H1 (cell line): ENCODE measurements around the gene DBNDD1. TPM values are rescaled to one million over a fixed set of nuclear protein-coding genes. Genes with fewer than 3 reads are reported as not detected.

Experiments used
- CTCF ChIA-PET: fragments of 300-600 bp; sonication (Branson Sonifier 250); formaldehyde crosslinking; loops from one replicate; lab custom pipeline; 2021; ENCODE audit not compliant: partially characterized antibody; lab: Charles Lee
- POLR2A ChIA-PET: fragments of 300-600 bp; sonication (Branson Sonifier 250); formaldehyde crosslinking; loops from one replicate; lab custom pipeline; 2021; ENCODE audit warnings: inconsistent platforms; ENCODE audit not compliant: partially characterized antibody; lab: Charles Lee
- DNase-seq, 2 experiments: peaks; one replicate each; pipeline versions ENCODE4 v3.0.0 to v3.0.0-alpha.2; 2010 to 2022; ENCODE audit warnings: low spot score in 2 of 2, low read depth in 1 of 2, mixed read lengths in 1 of 2
- FAIRE-seq: peaks from 2 replicates; lab custom pipeline; 2011; peaks lifted over from hg19 to GRCh38; lab: Jason Lieb, UNC
- H2AFZ ChIP-seq: 2 replicates; pipeline ENCODE4 v1.8.1; 2012; ENCODE audit warnings: low read length, inconsistent platforms
- H2AK5ac ChIP-seq: 2 replicates; pipeline ENCODE4 v1.6.1; 2013; ENCODE audit warnings: low read depth, low read length
- H2BK120ac ChIP-seq: replicated peaks from 2 replicates; pipeline ENCODE3; 2013; ENCODE audit warnings: low read depth, low read length, inconsistent platforms
- H2BK12ac ChIP-seq: 2 replicates; pipeline ENCODE4 v1.6.1; 2013; ENCODE audit warnings: low read depth, low read length
- H2BK15ac ChIP-seq: 2 replicates; pipeline ENCODE4 v1.6.1; 2013; ENCODE audit warnings: low read length
- H2BK20ac ChIP-seq: 2 replicates; pipeline ENCODE4 v1.6.1; 2013; ENCODE audit warnings: low read length
- H2BK5ac ChIP-seq: 2 replicates; pipeline ENCODE4 v1.6.1; 2013; ENCODE audit warnings: low read depth, low read length
- H3K14ac ChIP-seq: 2 replicates; pipeline ENCODE4 v1.6.1; 2013; ENCODE audit warnings: inconsistent platforms; ENCODE audit not compliant: insufficient read length
- H3K18ac ChIP-seq: 2 replicates; pipeline ENCODE4 v1.6.1; 2013; ENCODE audit warnings: low read length; ENCODE audit errors: extremely low read depth
- H3K23ac ChIP-seq: 2 replicates; pipeline ENCODE4 v1.6.1; 2013; ENCODE audit warnings: inconsistent platforms; ENCODE audit not compliant: insufficient read length
- H3K23me2 ChIP-seq: 2 replicates; pipeline ENCODE4 v1.6.1; 2013; ENCODE audit warnings: low read depth, low read length
- H3K27ac ChIP-seq: 2 replicates; pipeline ENCODE4 v1.6.1; 2011; ENCODE audit warnings: low read depth, low read length, inconsistent platforms
- H3K27me3 ChIP-seq, 4 experiments: replicated peaks in 1 of 4; 1 replicate in 1 of 4; 2 replicates in 3 of 4; pipeline versions ENCODE4 v1.6.1 to v1.8.1; 2011 to 2013; ENCODE audit warnings: low read length in 3 of 4, mild to moderate bottlenecking in 3 of 4, inconsistent platforms in 2 of 4, mixed read lengths in 2 of 4, moderate library complexity in 1 of 4; ENCODE audit not compliant: control insufficient read depth in 3 of 4, insufficient read depth in 3 of 4; ENCODE audit errors: extremely low read depth in 1 of 4
- H3K36me3 ChIP-seq, 4 experiments: 2 replicates each; pipeline versions ENCODE4 v1.6.1 to v1.8.1; 2011 to 2013; ENCODE audit warnings: mild to moderate bottlenecking in 4 of 4, low read length in 3 of 4, moderate library complexity in 2 of 4, control low read depth in 1 of 4, inconsistent platforms in 1 of 4; ENCODE audit not compliant: insufficient read depth in 4 of 4, control insufficient read depth in 2 of 4
- H3K4ac ChIP-seq: replicated peaks from 2 replicates; pipeline ENCODE3; 2013; ENCODE audit warnings: low read length, low read depth, mixed read lengths, inconsistent platforms; ENCODE audit not compliant: insufficient read length
- H3K4me1 ChIP-seq, 4 experiments: replicated peaks in 1 of 4; 1 replicate in 1 of 4; 2 replicates in 3 of 4; pipeline versions ENCODE4 v1.6.1 to v1.8.1; 2011 to 2013; ENCODE audit warnings: low read length in 3 of 4, inconsistent platforms in 2 of 4, mixed read lengths in 1 of 4; ENCODE audit not compliant: insufficient read depth in 4 of 4, control insufficient read depth in 3 of 4
- H3K4me2 ChIP-seq, 2 experiments: 2 replicates each; pipeline versions ENCODE4 v1.6.1 to v1.8.1; 2011 to 2013; ENCODE audit warnings: low read depth in 2 of 2, low read length in 2 of 2, control low read depth in 1 of 2, inconsistent platforms in 1 of 2, mild to moderate bottlenecking in 1 of 2; ENCODE audit not compliant: insufficient read depth in 1 of 2
- H3K4me3 ChIP-seq, 4 experiments: fragments of 200-600, 300-600 bp in 1 of 4; sonication (generic), shearing (Covaris generic), sonication (Bioruptor Twin) in 1 of 4; 2 replicates each; pipeline versions ENCODE4 v1.5.1 to v1.8.1; 2011 to 2016; ENCODE audit warnings: low read length in 4 of 4, low read depth in 3 of 4, control low read depth in 2 of 4, inconsistent platforms in 2 of 4, mild to moderate bottlenecking in 2 of 4, mixed read lengths in 1 of 4, moderate library complexity in 1 of 4; ENCODE audit not compliant: insufficient read depth in 2 of 4; ENCODE audit errors: extremely low read depth in 1 of 4
- H3K56ac ChIP-seq: replicated peaks from 2 replicates; pipeline ENCODE3; 2013; ENCODE audit warnings: low read depth, mild to moderate bottlenecking, mixed read lengths, low read length, inconsistent platforms; ENCODE audit not compliant: insufficient read length
- H3K79me1 ChIP-seq: 2 replicates; pipeline ENCODE4 v1.6.1; 2013; ENCODE audit warnings: low read depth, low read length, control low read depth
- H3K79me2 ChIP-seq, 2 experiments: 2 replicates each; pipeline versions ENCODE4 v1.6.1 to v1.8.1; 2012 to 2013; ENCODE audit warnings: low read length in 2 of 2, mild to moderate bottlenecking in 2 of 2, inconsistent platforms in 1 of 2; ENCODE audit not compliant: insufficient read depth in 2 of 2, control insufficient read depth in 1 of 2
- H3K9ac ChIP-seq, 4 experiments: replicated peaks in 1 of 4; 1 replicate in 1 of 4; 2 replicates in 3 of 4; pipeline versions ENCODE4 v1.6.1 to v1.8.1; 2011 to 2013; ENCODE audit warnings: low read depth in 3 of 4, low read length in 3 of 4, control low read depth in 2 of 4, mild to moderate bottlenecking in 2 of 4, moderate library complexity in 2 of 4, inconsistent platforms in 1 of 4; ENCODE audit errors: extremely low read depth in 1 of 4
- H3K9me3 ChIP-seq, 2 experiments: 2 replicates each; pipeline versions ENCODE4 v1.6.1 to v1.8.1; 2012 to 2013; ENCODE audit warnings: mild to moderate bottlenecking in 2 of 2, moderate library complexity in 2 of 2, control low read depth in 1 of 2, inconsistent platforms in 1 of 2, low read depth in 1 of 2, low read length in 1 of 2, mixed read lengths in 1 of 2; ENCODE audit not compliant: insufficient read depth in 2 of 2
- H4K20me1 ChIP-seq, 2 experiments: replicated peaks in 1 of 2; 2 replicates each; pipeline versions ENCODE3 to v1.8.1; 2011 to 2013; ENCODE audit warnings: inconsistent platforms in 2 of 2, low read length in 2 of 2, mild to moderate bottlenecking in 1 of 2; ENCODE audit not compliant: insufficient read depth in 2 of 2, control insufficient read depth in 1 of 2
- H4K5ac ChIP-seq: 2 replicates; pipeline ENCODE4 v1.6.1; 2013; ENCODE audit warnings: low read length, low read depth, mixed read lengths, inconsistent platforms; ENCODE audit not compliant: insufficient read length
- H4K8ac ChIP-seq: 2 replicates; pipeline ENCODE4 v1.8.0; 2013; ENCODE audit warnings: mild to moderate bottlenecking, moderate library complexity, low read length, inconsistent platforms; ENCODE audit not compliant: insufficient read depth; ENCODE audit errors: extremely low read depth
- H4K91ac ChIP-seq: replicated peaks from 2 replicates; pipeline ENCODE3; 2013; ENCODE audit warnings: low read length, mixed read lengths, inconsistent platforms; ENCODE audit not compliant: insufficient read length
- CEBPB ChIP-seq: IDR thresholded peaks from 2 replicates; pipeline ENCODE4 v1.6.1; 2012; ENCODE audit warnings: low read depth, low read length
- HDAC6 ChIP-seq: IDR thresholded peaks from one replicate; pipeline ENCODE4 v1.7.1; 2012; ENCODE audit warnings: low read depth, mild to moderate bottlenecking, inconsistent platforms, low read length, moderate library complexity
- KDM4A ChIP-seq: IDR thresholded peaks from one replicate; pipeline ENCODE4 v1.7.1; 2012; ENCODE audit warnings: low read depth, mild to moderate bottlenecking, moderate library complexity, low read length, inconsistent platforms; ENCODE audit not compliant: severe bottlenecking
- RAD21 ChIP-seq, 2 experiments: IDR thresholded peaks in 1 of 2; conservative IDR thresholded peaks in 1 of 2; 2 replicates each; pipeline ENCODE4 v1.6.1; 2011; ENCODE audit warnings: low read depth in 2 of 2, low read length in 2 of 2, improper control_type of control experiment in 1 of 2, inconsistent platforms in 1 of 2, mild to moderate bottlenecking in 1 of 2, moderate library complexity in 1 of 2
- SIRT6 ChIP-seq: IDR thresholded peaks from one replicate; pipeline ENCODE4 v1.7.1; 2012; ENCODE audit warnings: low read length, inconsistent platforms
- TAF1 ChIP-seq: IDR thresholded peaks from 2 replicates; pipeline ENCODE4 v1.6.1; 2011; ENCODE audit warnings: mild to moderate bottlenecking, low read depth, low read length
- WGBS, 2 experiments: shearing (Covaris generic) in 1 of 2; methylation state at CpG; one replicate each; pipeline versions ENCODE4 v1.1.6 to v1.1.7; 2013 to 2015; ENCODE audit warnings: low lambda C conversion rate in 2 of 2, mixed read lengths in 2 of 2, inconsistent platforms in 1 of 2, low coverage in 1 of 2, missing lambda C conversion rate in 1 of 2; ENCODE audit not compliant: insufficient replicate concordance in 2 of 2, insufficient coverage in 1 of 2, insufficient read length in 1 of 2; ENCODE audit errors: extremely low coverage in 1 of 2, missing lambda C conversion rate in 1 of 2; 5-methylcytosine and 5-hydroxymethylcytosine counted together
- polyA plus RNA-seq, 7 experiments: library from polyadenylated mRNA; depleted of rRNA in 3 of 7; stranded (reverse) in 5 of 7; unstranded in 2 of 7; fragments of >200 nt in 5 of 7; fragments of 200-250 nt in 2 of 7; gene quantifications; 1 replicate in 5 of 7; 2 replicates in 1 of 7; 4 replicates in 1 of 7; pipeline versions ENCODE4 v1.2.1 to v1.2.3, GENCODE V29; 2011 to 2013; ENCODE audit warnings: missing spikeins in 2 of 7, mixed read lengths in 2 of 7
- total RNA-seq: library from RNA; stranded (reverse); fragmentation: NEBNext Ultra II Directional; extraction: Animal tissue kit (Norgen Biotek cat#: 25700); gene quantifications from 2 replicates; pipeline ENCODE4 v1.2.1, GENCODE V29; 2021

DBNDD1 gene
- total and polyA plus RNA-seq, 2 of the 8 experiments (the other 6 are each of a cell fraction or from before 2014, with no cell fraction given): 69.9 to 92.6 TPM

DNA sequence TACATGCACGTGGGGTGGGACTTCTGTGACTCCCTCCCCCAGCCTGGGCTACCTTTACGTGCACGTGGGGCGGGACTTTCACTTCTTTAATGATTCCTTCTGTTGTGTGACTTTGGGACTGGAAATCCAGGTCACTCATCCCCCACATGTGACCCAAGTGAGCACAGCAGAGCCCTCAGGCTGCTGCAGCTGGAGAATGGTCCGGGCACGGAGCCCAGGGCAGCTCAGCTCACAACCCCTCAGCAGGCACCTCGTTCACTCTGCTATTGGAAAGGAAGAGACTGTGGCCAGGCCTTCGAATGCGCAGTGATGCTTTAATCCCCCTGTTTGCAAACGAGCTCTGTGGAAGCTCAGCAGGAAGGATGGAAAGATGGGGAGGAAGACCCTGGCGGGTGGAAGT is 14.7 kb downstream of the DBNDD1 start:
- Histone ChIP-seq H4K91ac (no peak overlapping the region), H2BK5ac (no peak overlapping the region), H3K4me1 (no peaks in the 10 kb centered on the region), H3K4me2 (no peak overlapping the region), H3K9me3 (no peaks in the 10 kb centered on the region), H2AK5ac (no peak overlapping the region), H3K18ac (no peak overlapping the region), H2AFZ (no peak overlapping the region), H3K56ac (no peak overlapping the region), H4K5ac (no peak overlapping the region), H3K23me2 (no peaks in the 10 kb centered on the region), H2BK120ac (no peak overlapping the region), H3K14ac (no peak overlapping the region), H3K4me3 (no peak overlapping the region), H3K4ac (no peak overlapping the region), H2BK12ac (no peak overlapping the region), H3K27me3 (no peaks in the 10 kb centered on the region), H4K8ac (peak overlapping the region; percentile 80; the same call in 1 of the 2 replicates), H2BK15ac (no peak overlapping the region), H3K27ac (no peak overlapping the region), H3K36me3 (peaks cover 0 to 15% (median 5%) of the 10 kb centered on the region in 4 experiments; a peak in 4 of 8 replicates), H3K79me2 (no peaks in the 10 kb centered on the region), H2BK20ac (no peak overlapping the region), H3K9ac (no peak overlapping the region; a peak in 1 of 7 replicates), H4K20me1 (peaks cover 2 to 6% of the 10 kb centered on the region in 2 experiments), H3K23ac (no peak overlapping the region), H3K79me1 (no peaks in the 10 kb centered on the region)
- CTCF ChIA-PET: interaction anchor here (0.9 kb wide), 1 partner anchor 14 kb away, joined by 3 read pairs; no protein-coding TSS in a partner anchor
- POLR2A ChIA-PET: interaction anchor here (0.8 to 3.4 kb wide), 9 partner anchors 9 to 32 kb away, joined by 3 to 17 read pairs (median 4); no protein-coding TSS in a partner anchor
- FAIRE-seq (no peak), DNase-seq (no peak)
- TF ChIP-seq CEBPB: no peak
- TF ChIP-seq RAD21 (IDR thresholded peaks at IDR 0.05 in 1 of 2, conservative IDR thresholded peaks at IDR 0.05 in 1 of 2; ENCODE audit: low read depth in 2 of 2, low read length in 2 of 2): no peak
- no peak for TF ChIP-seq KDM4A
- no peak for TF ChIP-seq SIRT6
- no peak for TF ChIP-seq HDAC6
- TF ChIP-seq TAF1: no peak
- 90% methylated on average over 10 of the region's 11 CpGs; no CpG with 5 or more reads in 1 of the 2 experiments for WGBS, 2 experiments
